H1 (cell line): ENCODE data around the gene GRK3. TPM values are rescaled to one million over a fixed set of nuclear protein-coding genes. Genes with fewer than 3 reads are reported as not detected.

Experiments
- CTCF ChIA-PET: fragments of 300-600 bp; sonication (Branson Sonifier 250); formaldehyde crosslinking; loops from one replicate; lab custom pipeline; 2021; ENCODE audit not compliant: partially characterized antibody; lab: Charles Lee
- POLR2A ChIA-PET: fragments of 300-600 bp; sonication (Branson Sonifier 250); formaldehyde crosslinking; loops from one replicate; lab custom pipeline; 2021; ENCODE audit warnings: inconsistent platforms; ENCODE audit not compliant: partially characterized antibody; lab: Charles Lee
- DNase-seq, 2 experiments: peaks; one replicate each; pipeline versions ENCODE4 v3.0.0 to v3.0.0-alpha.2; 2010 to 2022; ENCODE audit warnings: low spot score in 2 of 2, low read depth in 1 of 2, mixed read lengths in 1 of 2
- FAIRE-seq: peaks from 2 replicates; lab custom pipeline; 2011; peaks lifted over from hg19 to GRCh38; lab: Jason Lieb, UNC
- H2AFZ ChIP-seq: 2 replicates; pipeline ENCODE4 v1.8.1; 2012; ENCODE audit warnings: low read length, inconsistent platforms
- H2AK5ac ChIP-seq: 2 replicates; pipeline ENCODE4 v1.6.1; 2013; ENCODE audit warnings: low read depth, low read length
- H2BK120ac ChIP-seq: replicated peaks from 2 replicates; pipeline ENCODE3; 2013; ENCODE audit warnings: low read depth, low read length, inconsistent platforms
- H2BK12ac ChIP-seq: 2 replicates; pipeline ENCODE4 v1.6.1; 2013; ENCODE audit warnings: low read depth, low read length
- H2BK15ac ChIP-seq: 2 replicates; pipeline ENCODE4 v1.6.1; 2013; ENCODE audit warnings: low read length
- H2BK20ac ChIP-seq: 2 replicates; pipeline ENCODE4 v1.6.1; 2013; ENCODE audit warnings: low read length
- H2BK5ac ChIP-seq: 2 replicates; pipeline ENCODE4 v1.6.1; 2013; ENCODE audit warnings: low read depth, low read length
- H3K14ac ChIP-seq: 2 replicates; pipeline ENCODE4 v1.6.1; 2013; ENCODE audit warnings: inconsistent platforms; ENCODE audit not compliant: insufficient read length
- H3K18ac ChIP-seq: 2 replicates; pipeline ENCODE4 v1.6.1; 2013; ENCODE audit warnings: low read length; ENCODE audit errors: extremely low read depth
- H3K23ac ChIP-seq: 2 replicates; pipeline ENCODE4 v1.6.1; 2013; ENCODE audit warnings: inconsistent platforms; ENCODE audit not compliant: insufficient read length
- H3K23me2 ChIP-seq: 2 replicates; pipeline ENCODE4 v1.6.1; 2013; ENCODE audit warnings: low read depth, low read length
- H3K27ac ChIP-seq: 2 replicates; pipeline ENCODE4 v1.6.1; 2011; ENCODE audit warnings: low read depth, low read length, inconsistent platforms
- H3K27me3 ChIP-seq, 4 experiments: replicated peaks in 1 of 4; 1 replicate in 1 of 4; 2 replicates in 3 of 4; pipeline versions ENCODE4 v1.6.1 to v1.8.1; 2011 to 2013; ENCODE audit warnings: low read length in 3 of 4, mild to moderate bottlenecking in 3 of 4, inconsistent platforms in 2 of 4, mixed read lengths in 2 of 4, moderate library complexity in 1 of 4; ENCODE audit not compliant: control insufficient read depth in 3 of 4, insufficient read depth in 3 of 4; ENCODE audit errors: extremely low read depth in 1 of 4
- H3K36me3 ChIP-seq, 4 experiments: 2 replicates each; pipeline versions ENCODE4 v1.6.1 to v1.8.1; 2011 to 2013; ENCODE audit warnings: mild to moderate bottlenecking in 4 of 4, low read length in 3 of 4, moderate library complexity in 2 of 4, control low read depth in 1 of 4, inconsistent platforms in 1 of 4; ENCODE audit not compliant: insufficient read depth in 4 of 4, control insufficient read depth in 2 of 4
- H3K4ac ChIP-seq: replicated peaks from 2 replicates; pipeline ENCODE3; 2013; ENCODE audit warnings: low read length, low read depth, mixed read lengths, inconsistent platforms; ENCODE audit not compliant: insufficient read length
- H3K4me1 ChIP-seq, 4 experiments: replicated peaks in 1 of 4; 1 replicate in 1 of 4; 2 replicates in 3 of 4; pipeline versions ENCODE4 v1.6.1 to v1.8.1; 2011 to 2013; ENCODE audit warnings: low read length in 3 of 4, inconsistent platforms in 2 of 4, mixed read lengths in 1 of 4; ENCODE audit not compliant: insufficient read depth in 4 of 4, control insufficient read depth in 3 of 4
- H3K4me2 ChIP-seq, 2 experiments: 2 replicates each; pipeline versions ENCODE4 v1.6.1 to v1.8.1; 2011 to 2013; ENCODE audit warnings: low read depth in 2 of 2, low read length in 2 of 2, control low read depth in 1 of 2, inconsistent platforms in 1 of 2, mild to moderate bottlenecking in 1 of 2; ENCODE audit not compliant: insufficient read depth in 1 of 2
- H3K4me3 ChIP-seq, 4 experiments: fragments of 200-600, 300-600 bp in 1 of 4; sonication (generic), shearing (Covaris generic), sonication (Bioruptor Twin) in 1 of 4; 2 replicates each; pipeline versions ENCODE4 v1.5.1 to v1.8.1; 2011 to 2016; ENCODE audit warnings: low read length in 4 of 4, low read depth in 3 of 4, control low read depth in 2 of 4, inconsistent platforms in 2 of 4, mild to moderate bottlenecking in 2 of 4, mixed read lengths in 1 of 4, moderate library complexity in 1 of 4; ENCODE audit not compliant: insufficient read depth in 2 of 4; ENCODE audit errors: extremely low read depth in 1 of 4
- H3K56ac ChIP-seq: replicated peaks from 2 replicates; pipeline ENCODE3; 2013; ENCODE audit warnings: low read depth, mild to moderate bottlenecking, mixed read lengths, low read length, inconsistent platforms; ENCODE audit not compliant: insufficient read length
- H3K79me1 ChIP-seq: 2 replicates; pipeline ENCODE4 v1.6.1; 2013; ENCODE audit warnings: low read depth, low read length, control low read depth
- H3K79me2 ChIP-seq, 2 experiments: 2 replicates each; pipeline versions ENCODE4 v1.6.1 to v1.8.1; 2012 to 2013; ENCODE audit warnings: low read length in 2 of 2, mild to moderate bottlenecking in 2 of 2, inconsistent platforms in 1 of 2; ENCODE audit not compliant: insufficient read depth in 2 of 2, control insufficient read depth in 1 of 2
- H3K9ac ChIP-seq, 4 experiments: replicated peaks in 1 of 4; 1 replicate in 1 of 4; 2 replicates in 3 of 4; pipeline versions ENCODE4 v1.6.1 to v1.8.1; 2011 to 2013; ENCODE audit warnings: low read depth in 3 of 4, low read length in 3 of 4, control low read depth in 2 of 4, mild to moderate bottlenecking in 2 of 4, moderate library complexity in 2 of 4, inconsistent platforms in 1 of 4; ENCODE audit errors: extremely low read depth in 1 of 4
- H3K9me3 ChIP-seq, 2 experiments: 2 replicates each; pipeline versions ENCODE4 v1.6.1 to v1.8.1; 2012 to 2013; ENCODE audit warnings: mild to moderate bottlenecking in 2 of 2, moderate library complexity in 2 of 2, control low read depth in 1 of 2, inconsistent platforms in 1 of 2, low read depth in 1 of 2, low read length in 1 of 2, mixed read lengths in 1 of 2; ENCODE audit not compliant: insufficient read depth in 2 of 2
- H4K20me1 ChIP-seq, 2 experiments: replicated peaks in 1 of 2; 2 replicates each; pipeline versions ENCODE3 to v1.8.1; 2011 to 2013; ENCODE audit warnings: inconsistent platforms in 2 of 2, low read length in 2 of 2, mild to moderate bottlenecking in 1 of 2; ENCODE audit not compliant: insufficient read depth in 2 of 2, control insufficient read depth in 1 of 2
- H4K5ac ChIP-seq: 2 replicates; pipeline ENCODE4 v1.6.1; 2013; ENCODE audit warnings: low read length, low read depth, mixed read lengths, inconsistent platforms; ENCODE audit not compliant: insufficient read length
- H4K8ac ChIP-seq: 2 replicates; pipeline ENCODE4 v1.8.0; 2013; ENCODE audit warnings: mild to moderate bottlenecking, moderate library complexity, low read length, inconsistent platforms; ENCODE audit not compliant: insufficient read depth; ENCODE audit errors: extremely low read depth
- H4K91ac ChIP-seq: replicated peaks from 2 replicates; pipeline ENCODE3; 2013; ENCODE audit warnings: low read length, mixed read lengths, inconsistent platforms; ENCODE audit not compliant: insufficient read length
- CREB1 ChIP-seq: IDR thresholded peaks from 2 replicates; pipeline ENCODE4 v1.6.1; 2012; ENCODE audit warnings: inconsistent platforms
- CTBP2 ChIP-seq: IDR thresholded peaks from 2 replicates; pipeline ENCODE4 v1.7.0; 2011; ENCODE audit warnings: borderline replicate concordance, mild to moderate bottlenecking, moderate library complexity, mixed read lengths, low read length; ENCODE audit not compliant: insufficient read depth, insufficient read length
- GTF2F1 ChIP-seq: IDR thresholded peaks from 2 replicates; pipeline ENCODE4 v1.6.1; 2012; ENCODE audit warnings: low read depth, low read length, improper control_type of control experiment, borderline replicate concordance
- KDM4A ChIP-seq: IDR thresholded peaks from one replicate; pipeline ENCODE4 v1.7.1; 2012; ENCODE audit warnings: low read depth, mild to moderate bottlenecking, moderate library complexity, low read length, inconsistent platforms; ENCODE audit not compliant: severe bottlenecking
- NRF1 ChIP-seq: IDR thresholded peaks from 2 replicates; pipeline ENCODE4 v1.6.1; 2011; ENCODE audit warnings: mild to moderate bottlenecking, low read depth, low read length, improper control_type of control experiment
- POLR2AphosphoS5 ChIP-seq: IDR thresholded peaks from 2 replicates; pipeline ENCODE4 v1.6.1; 2011; ENCODE audit warnings: low read depth, low read length
- RXRA ChIP-seq: IDR thresholded peaks from 2 replicates; pipeline ENCODE4 v1.6.1; 2011; ENCODE audit warnings: low read depth, mild to moderate bottlenecking, low read length, moderate library complexity; ENCODE audit not compliant: insufficient read depth
- SIRT6 ChIP-seq: IDR thresholded peaks from one replicate; pipeline ENCODE4 v1.7.1; 2012; ENCODE audit warnings: low read length, inconsistent platforms
- SIX5 ChIP-seq: IDR thresholded peaks from 2 replicates; pipeline ENCODE4 v1.6.1; 2011; ENCODE audit warnings: mild to moderate bottlenecking, low read depth, low read length
- TAF1 ChIP-seq: IDR thresholded peaks from 2 replicates; pipeline ENCODE4 v1.6.1; 2011; ENCODE audit warnings: mild to moderate bottlenecking, low read depth, low read length
- TEAD4 ChIP-seq: IDR thresholded peaks from 2 replicates; pipeline ENCODE4 v1.6.1; 2012; ENCODE audit warnings: low read depth, low read length, inconsistent platforms, mixed read lengths
- polyA plus RNA-seq, 7 experiments: library from polyadenylated mRNA; depleted of rRNA in 3 of 7; stranded (reverse) in 5 of 7; unstranded in 2 of 7; fragments of >200 nt in 5 of 7; fragments of 200-250 nt in 2 of 7; gene quantifications; 1 replicate in 5 of 7; 2 replicates in 1 of 7; 4 replicates in 1 of 7; pipeline versions ENCODE4 v1.2.1 to v1.2.3, GENCODE V29; 2011 to 2013; ENCODE audit warnings: missing spikeins in 2 of 7, mixed read lengths in 2 of 7
- total RNA-seq: library from RNA; stranded (reverse); fragmentation: NEBNext Ultra II Directional; extraction: Animal tissue kit (Norgen Biotek cat#: 25700); gene quantifications from 2 replicates; pipeline ENCODE4 v1.2.1, GENCODE V29; 2021

The GRK3 gene
- total and polyA plus RNA-seq, 2 of the 8 experiments (the other 6 are each of a cell fraction or from before 2014, with no cell fraction given): 7.5 to 35.3 TPM

- Histone ChIP-seq H4K8ac (no peak overlapping the region), H3K4me3 (no peak overlapping the region), H3K27me3 (no peaks in the 10 kb centered on the region), H4K20me1 (peaks cover 0 to 1% of the 10 kb centered on the region in 2 experiments), H3K56ac (no peak overlapping the region), H3K79me1 (no peaks in the 10 kb centered on the region), H3K4ac (no peak overlapping the region), H3K9ac (no peak overlapping the region), H3K18ac (no peak overlapping the region), H2BK12ac (no peak overlapping the region), H2AK5ac (no peak overlapping the region), H2BK120ac (no peak overlapping the region), H4K91ac (no peak overlapping the region), H3K79me2 (no peaks in the 10 kb centered on the region), H3K4me1 (no peaks in the 10 kb centered on the region), H4K5ac (no peak overlapping the region), H3K23me2 (no peaks in the 10 kb centered on the region), H3K36me3 (no peaks in the 10 kb centered on the region), H2BK20ac (no peak overlapping the region), H2BK5ac (no peak overlapping the region), H3K4me2 (no peak overlapping the region), H2BK15ac (no peak overlapping the region), H3K14ac (no peak overlapping the region), H2AFZ (no peak overlapping the region), H3K23ac (no peak overlapping the region), H3K27ac (no peak overlapping the region), H3K9me3 (no peaks in the 10 kb centered on the region)
- POLR2A ChIA-PET: interaction anchor here (1.5 kb wide), 1 partner anchor 10 kb away, joined by 5 read pairs; no protein-coding TSS in a partner anchor
- no peak for DNase-seq
- CTCF ChIA-PET: interaction anchor here (3.3 kb wide), 1 partner anchor 11 kb away, joined by 14 read pairs; no protein-coding TSS in a partner anchor
- FAIRE-seq: no peak
- no peak for TF ChIP-seq CREB1
- TF ChIP-seq SIX5: no peak
- no peak for TF ChIP-seq TEAD4
- TF ChIP-seq SIRT6: no peak
- no peak for TF ChIP-seq GTF2F1
- TF ChIP-seq POLR2AphosphoS5: no peak
- TF ChIP-seq RXRA: no peak
- TF ChIP-seq KDM4A: no peak
- no peak for TF ChIP-seq CTBP2
- TF ChIP-seq NRF1: no peak
- no peak for TF ChIP-seq TAF1
Measured at GRCh38 chr22:25654676-25655075, 90.2 kb downstream of the GRK3 start.
